Epithelial cell of proximal tubule (primary cell): ENCODE results near the gene CXCL14. TPM values are rescaled to one million over a fixed set of nuclear protein-coding genes. Genes with fewer than 3 reads are reported as not detected.

Source experiments
- DNase-seq: peaks from one replicate; pipeline ENCODE4 v3.0.0-alpha.2; 2011; ENCODE audit warnings: low read depth
- H3K4me3 ChIP-seq: 2 replicates; pipeline ENCODE4 v1.5.1; 2011; ENCODE audit warnings: low read depth, mild to moderate bottlenecking, low read length
- CTCF ChIP-seq: conservative IDR thresholded peaks from 2 replicates; pipeline ENCODE4 v1.5.1; 2012; ENCODE audit warnings: low read depth, mild to moderate bottlenecking, low read length
- total RNA-seq: library from RNA; depleted of rRNA; stranded (reverse); fragments of >200 nt; gene quantifications from 2 replicates; pipeline ENCODE4 v1.2.3, GENCODE V29; 2015

The CXCL14 gene
- total RNA-seq, 1 donor from 2014 or later: 0.06 TPM

DNA sequence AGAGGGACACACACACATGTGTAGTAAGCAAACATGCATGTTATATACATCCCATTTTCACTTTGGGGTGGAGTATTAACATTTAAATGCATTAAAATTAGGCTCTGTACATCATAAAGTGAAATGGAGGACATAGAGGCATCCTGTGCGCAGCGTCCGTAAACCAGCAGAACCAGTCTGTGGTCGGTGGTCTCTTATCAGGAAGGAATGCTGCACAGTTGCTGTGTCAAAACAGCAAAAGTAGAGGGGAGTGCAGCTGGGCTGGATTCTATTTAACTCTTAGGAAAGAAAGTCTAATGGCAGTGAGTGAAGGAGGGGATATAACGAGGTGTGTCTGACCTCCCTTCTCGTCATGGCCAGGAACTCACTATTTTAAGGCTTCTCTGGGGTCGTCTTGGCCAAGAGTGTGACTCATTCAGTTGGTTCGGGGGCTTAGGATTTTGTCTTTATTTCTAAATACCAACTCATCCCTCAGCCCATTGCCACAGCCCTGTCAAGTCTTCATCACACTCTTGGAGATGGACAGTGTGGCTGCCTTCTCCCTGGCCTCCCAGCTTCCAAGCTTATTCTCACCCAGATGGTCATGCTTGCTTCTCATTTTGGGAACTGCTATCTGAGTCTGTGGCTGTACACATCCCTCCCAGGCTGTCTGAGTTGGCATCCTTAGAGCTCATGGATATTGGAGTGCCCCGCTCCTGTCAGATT is 20.1 kb upstream of the CXCL14 start:
- no peak overlapping the region for H3K4me3 ChIP-seq
- no peak for TF ChIP-seq CTCF
- DNase-seq: no peak

DNA sequence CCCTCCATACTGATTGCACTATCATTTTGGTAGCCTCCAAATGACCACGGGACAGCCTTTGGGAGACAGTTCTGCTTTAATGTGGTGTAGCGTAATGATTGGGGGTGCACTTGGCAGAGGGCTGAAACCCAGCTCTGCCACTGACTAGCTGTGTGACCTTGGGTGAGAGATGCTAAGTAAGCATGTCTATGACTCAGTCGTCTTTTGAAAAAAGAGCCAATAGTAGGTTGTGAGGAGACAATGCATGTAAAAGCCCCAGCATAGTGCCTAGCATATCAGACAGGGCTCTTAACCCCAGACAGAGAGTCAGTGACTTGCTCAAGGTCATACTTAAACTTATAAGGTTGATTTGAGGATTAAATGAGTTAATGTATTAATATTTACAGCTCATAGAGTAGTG is 18.0 kb upstream of the CXCL14 start:
- DNase-seq: no peak
- TF ChIP-seq CTCF: no peak
- no peak overlapping the region for H3K4me3 ChIP-seq

- DNase-seq: no peak
- no peak for TF ChIP-seq CTCF
- no peak overlapping the region for H3K4me3 ChIP-seq
These were observed 17.5 kb upstream of the CXCL14 start for GRCh38 chr5:135596157-135596763.

DNA sequence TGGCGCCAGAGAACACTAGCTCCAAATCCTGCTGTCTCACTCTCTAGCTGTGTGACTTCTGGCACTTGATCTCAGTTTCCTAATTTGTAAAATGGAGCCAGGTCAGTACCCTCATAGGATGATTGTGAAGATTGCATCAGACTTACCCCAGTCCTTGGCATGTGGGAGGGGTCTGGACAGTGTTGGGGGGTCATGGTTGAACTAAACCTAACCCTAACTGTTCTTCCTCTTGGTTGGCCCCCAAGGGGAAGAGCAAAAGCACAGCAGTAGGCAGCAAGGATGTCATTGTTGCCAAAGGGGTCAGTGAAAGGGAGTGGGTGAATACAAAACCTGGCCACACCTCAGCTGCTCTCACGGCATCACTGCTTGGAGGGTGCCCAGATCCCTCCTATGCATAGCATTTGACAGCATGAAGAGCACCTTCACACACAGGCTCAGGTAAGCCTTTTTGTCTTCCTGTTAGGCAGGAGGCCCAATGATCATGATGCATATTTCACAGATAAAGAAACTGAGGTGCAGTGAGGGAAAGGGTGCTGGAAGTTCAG is 15.7 kb upstream of the CXCL14 start:
- TF ChIP-seq CTCF: no peak
- H3K4me3 ChIP-seq: no peak overlapping the region
- DNase-seq: no peak

DNA sequence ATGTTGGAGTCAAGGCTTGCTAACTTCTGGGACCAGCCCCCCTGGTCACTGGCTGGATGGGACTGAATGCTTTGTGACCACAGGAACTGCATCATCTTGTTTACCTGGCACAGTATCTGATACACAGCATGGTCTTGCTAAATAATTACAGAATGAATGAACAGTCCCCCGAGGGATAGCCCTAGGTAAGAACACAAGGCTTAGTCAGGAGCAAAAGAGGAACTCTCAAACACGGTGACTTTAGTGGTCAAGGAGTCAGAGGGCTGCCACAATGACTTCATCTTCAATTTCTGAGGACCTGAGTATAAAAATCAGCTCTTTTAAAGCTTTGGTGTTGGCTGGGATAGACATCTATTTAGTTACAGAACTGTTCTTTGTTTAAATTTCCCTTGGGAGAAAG is 15.1 kb upstream of the CXCL14 start:
- TF ChIP-seq CTCF: no peak
- no peak overlapping the region for H3K4me3 ChIP-seq
- no peak for DNase-seq

GRCh38 chr5:135593141-135593540 is 14.3 kb upstream of the CXCL14 start:
- no peak for TF ChIP-seq CTCF
- no peak overlapping the region for H3K4me3 ChIP-seq
- no peak for DNase-seq
